Neuronal stem cell (in vitro differentiated cells): Measurements from ENCODE around the gene SMAD6.

Source experiments
- DNase-seq: peaks from one replicate; pipeline ENCODE4 v3.0.0-alpha.2; 2013; ENCODE audit warnings: low spot score
- H2AFZ ChIP-seq: one replicate; pipeline ENCODE4 v1.6.1; 2013; ENCODE audit warnings: mild to moderate bottlenecking, low read length, inconsistent platforms
- H2AK5ac ChIP-seq: 2 replicates; pipeline ENCODE4 v1.6.1; 2013; ENCODE audit warnings: low read depth, mild to moderate bottlenecking, inconsistent platforms, low read length, moderate library complexity, mixed read lengths
- H2BK120ac ChIP-seq: 2 replicates; pipeline ENCODE4 v1.6.1; 2013; ENCODE audit warnings: low read depth, mild to moderate bottlenecking, inconsistent platforms, low read length, moderate library complexity, mixed read lengths
- H2BK12ac ChIP-seq: one replicate; pipeline ENCODE4 v1.6.1; 2013; ENCODE audit warnings: low read length, inconsistent platforms
- H2BK15ac ChIP-seq: 2 replicates; pipeline ENCODE4 v1.6.1; 2013; ENCODE audit warnings: mild to moderate bottlenecking, low read length, inconsistent platforms, mixed read lengths
- H2BK5ac ChIP-seq: one replicate; pipeline ENCODE4 v1.6.1; 2013; ENCODE audit warnings: inconsistent platforms, mild to moderate bottlenecking, low read length, moderate library complexity
- H3K14ac ChIP-seq: one replicate; pipeline ENCODE4 v1.6.1; 2013; ENCODE audit warnings: low read length, inconsistent platforms
- H3K18ac ChIP-seq: 2 replicates; pipeline ENCODE4 v1.6.1; 2013; ENCODE audit warnings: low read length, inconsistent platforms
- H3K23ac ChIP-seq: 2 replicates; pipeline ENCODE4 v1.6.1; 2013; ENCODE audit warnings: low read depth, mild to moderate bottlenecking, mixed read lengths, low read length, inconsistent platforms; ENCODE audit not compliant: poor library complexity
- H3K27ac ChIP-seq: replicated peaks from 3 replicates; pipeline ENCODE4 v1.5.1; 2013; ENCODE audit warnings: low read length, inconsistent platforms
- H3K27me3 ChIP-seq, 3 experiments: 2 replicates each; pipeline ENCODE4 v1.6.1; 2013; ENCODE audit warnings: low read length in 3 of 3, mild to moderate bottlenecking in 2 of 3, inconsistent platforms in 1 of 3, low read depth in 1 of 3, mixed read lengths in 1 of 3, moderate library complexity in 1 of 3; ENCODE audit not compliant: control insufficient read depth in 3 of 3, insufficient read depth in 3 of 3
- H3K36me3 ChIP-seq, 2 donors: replicated peaks in 1 of 2; 2 replicates each; pipeline ENCODE4 v1.6.1; 2013; ENCODE audit warnings: low read length in 2 of 2; ENCODE audit not compliant: control insufficient read depth in 2 of 2, insufficient read depth in 2 of 2
- H3K4ac ChIP-seq: 2 replicates; pipeline ENCODE4 v1.6.1; 2013; ENCODE audit warnings: inconsistent platforms, mild to moderate bottlenecking, low read length, moderate library complexity
- H3K4me1 ChIP-seq, 2 donors: 1 replicate in 1 of 2; 2 replicates in 1 of 2; pipeline ENCODE4 v1.6.1; 2013; ENCODE audit warnings: low read length in 2 of 2, low read depth in 1 of 2; ENCODE audit not compliant: control insufficient read depth in 2 of 2, insufficient read depth in 1 of 2
- H3K4me2 ChIP-seq: one replicate; pipeline ENCODE4 v1.6.1; 2013; ENCODE audit warnings: mild to moderate bottlenecking, low read length, inconsistent platforms; ENCODE audit not compliant: insufficient read depth, poor library complexity, severe bottlenecking
- H3K4me3 ChIP-seq, 2 donors: 2 replicates each; pipeline ENCODE4 v1.5.1; 2013; ENCODE audit warnings: low read length in 2 of 2, mild to moderate bottlenecking in 2 of 2, inconsistent platforms in 1 of 2, moderate library complexity in 1 of 2
- H3K79me1 ChIP-seq: one replicate; pipeline ENCODE4 v1.6.1; 2013; ENCODE audit warnings: low read depth, mild to moderate bottlenecking, inconsistent platforms, low read length, moderate library complexity
- H3K9ac ChIP-seq: one replicate; pipeline ENCODE4 v1.6.1; 2013; ENCODE audit warnings: mild to moderate bottlenecking, low read depth, low read length, inconsistent platforms; ENCODE audit not compliant: poor library complexity
- H3K9me3 ChIP-seq, 2 donors: replicated peaks in 1 of 2; 2 replicates each; pipeline versions ENCODE3 to v1.6.1; 2013; ENCODE audit warnings: low read length in 2 of 2, mild to moderate bottlenecking in 2 of 2, inconsistent platforms in 1 of 2, low read depth in 1 of 2, mixed read lengths in 1 of 2, moderate library complexity in 1 of 2; ENCODE audit not compliant: control insufficient read depth in 2 of 2, insufficient read depth in 1 of 2
- H4K8ac ChIP-seq: one replicate; pipeline ENCODE4 v1.6.1; 2013; ENCODE audit warnings: low read depth, mild to moderate bottlenecking, inconsistent platforms, low read length, moderate library complexity
- H4K91ac ChIP-seq: one replicate; pipeline ENCODE4 v1.6.1; 2013; ENCODE audit warnings: low read length, low read depth, mild to moderate bottlenecking, inconsistent platforms; ENCODE audit not compliant: poor library complexity
- WGBS, 2 donors: extraction: QIAGEN DNeasy Blood & Tissue Kit; methylation state at CpG; one replicate each; pipeline ENCODE4 v1.1.7; 2013; ENCODE audit warnings: missing lambda C conversion rate in 2 of 2, mixed read lengths in 1 of 2; ENCODE audit not compliant: insufficient read length in 2 of 2, insufficient replicate concordance in 1 of 2; ENCODE audit errors: extremely low coverage in 2 of 2; 5-methylcytosine and 5-hydroxymethylcytosine counted together

SMAD6 gene

DNA sequence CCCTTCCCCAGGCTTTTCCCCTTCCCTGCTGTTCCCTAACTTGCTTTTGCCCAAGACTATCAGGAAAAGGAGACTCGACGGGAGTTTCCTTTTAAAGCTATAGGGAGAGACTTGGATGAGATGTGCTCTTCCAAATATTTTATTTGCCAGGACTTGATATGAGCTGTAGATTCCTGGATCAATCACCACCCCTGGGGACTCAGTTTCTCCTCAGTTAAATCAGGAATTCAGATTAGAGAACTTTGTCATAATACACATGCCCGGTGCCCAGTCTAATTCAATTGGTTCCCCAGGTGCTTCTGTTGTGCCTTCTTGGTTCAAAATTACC lies 46.6 kb downstream of the SMAD6 start:
- H3K9me3 ChIP-seq, result no peaks in the 10 kb centered on the region
- H4K8ac ChIP-seq, result no peak overlapping the region
- no peak overlapping the region for H2BK15ac ChIP-seq
- H3K27me3 ChIP-seq, result no peaks in the 10 kb centered on the region
- no peak overlapping the region for H2BK12ac ChIP-seq
- H2BK5ac ChIP-seq, result no peak overlapping the region
- no peak overlapping the region for H2BK120ac ChIP-seq
- peaks cover 14 to 16% of the 10 kb centered on the region in 2 donors for H3K4me1 ChIP-seq
- no CpG with 5 or more reads among the region's 3 CpGs for WGBS, 2 donors
- H2AK5ac ChIP-seq, result no peak overlapping the region
- no peak overlapping the region for H4K91ac ChIP-seq
- no peaks in the 10 kb centered on the region for H3K36me3 ChIP-seq
- no peaks in the 10 kb centered on the region for H3K79me1 ChIP-seq
- H3K4me2 ChIP-seq, result no peak overlapping the region
- H3K18ac ChIP-seq, result no peak overlapping the region
- H3K9ac ChIP-seq, result no peak overlapping the region
- DNase-seq, result no peak
- no peak overlapping the region for H3K4ac ChIP-seq
- H2AFZ ChIP-seq, result no peak overlapping the region
- H3K4me3 ChIP-seq, result no peak overlapping the region
- H3K23ac ChIP-seq, result no peak overlapping the region
- no peak overlapping the region for H3K27ac ChIP-seq
- H3K14ac ChIP-seq, result no peak overlapping the region

DNA sequence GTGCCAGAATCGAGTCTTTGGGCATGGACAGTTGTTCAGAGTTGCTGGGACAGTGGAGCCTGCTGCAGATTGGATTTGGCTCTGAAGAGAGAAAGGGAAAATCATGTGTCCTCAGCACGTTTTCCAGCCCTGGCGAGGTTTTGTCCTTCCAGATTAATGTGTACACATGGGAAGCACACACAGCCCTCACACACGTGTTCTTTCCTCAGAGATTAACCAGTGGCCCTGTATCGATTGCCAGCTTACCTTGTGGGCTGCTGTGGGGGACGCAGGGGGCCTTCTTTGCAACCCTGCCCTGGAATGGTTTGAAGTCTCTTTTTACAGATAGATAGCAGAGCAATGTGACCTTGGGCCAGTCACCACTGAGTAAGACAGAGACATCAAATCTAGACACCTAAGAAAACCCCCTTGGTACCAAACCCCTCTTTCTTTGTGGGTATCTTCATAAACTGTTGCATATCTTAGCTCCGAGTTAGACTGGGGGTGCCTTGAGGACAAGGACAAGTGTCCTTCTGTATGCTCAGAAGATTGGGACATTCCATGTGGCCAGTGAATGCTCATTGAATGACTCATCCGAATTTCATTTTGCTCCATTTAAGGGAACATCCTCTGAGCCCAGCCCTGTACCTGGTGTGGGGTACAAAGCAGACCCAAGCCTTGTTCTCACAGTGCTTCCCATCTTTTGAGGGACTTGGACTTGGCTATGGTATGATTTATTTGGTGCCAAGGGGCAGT lies 48.0 kb downstream of the SMAD6 start:
- H3K79me1 ChIP-seq, result no peaks in the 10 kb centered on the region
- no peak for DNase-seq

DNA sequence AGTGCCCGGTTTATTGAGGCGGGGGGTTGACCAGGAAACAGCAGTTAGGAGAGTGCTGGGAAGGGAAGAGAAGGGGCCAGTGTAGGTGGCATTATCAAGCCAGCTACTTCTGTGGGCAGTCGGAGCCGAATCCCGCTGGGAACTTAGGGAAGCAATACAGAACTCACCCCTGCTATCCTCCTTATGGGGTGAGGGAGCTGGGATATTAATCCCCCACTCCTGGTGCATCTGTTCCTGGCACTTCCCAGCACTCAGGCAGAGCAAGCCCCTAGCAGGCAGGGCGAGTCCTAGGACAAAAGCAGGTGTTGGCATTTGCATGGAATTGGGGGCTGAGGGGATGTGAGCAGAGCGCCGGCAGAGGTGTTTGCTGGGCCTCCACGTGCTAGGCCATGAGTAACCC lies 48.6 kb downstream of the SMAD6 start:
- Histone ChIP-seq H3K4me3 (no peak overlapping the region), H3K9me3 (peaks cover 8 to 14% of the 10 kb centered on the region in 2 donors), H2BK15ac (no peak overlapping the region), H3K18ac (no peak overlapping the region), H2BK12ac (no peak overlapping the region), H3K27ac (no peak overlapping the region), H3K9ac (no peak overlapping the region), H3K4me2 (no peak overlapping the region), H2AK5ac (no peak overlapping the region), H4K91ac (no peak overlapping the region), H2AFZ (no peak overlapping the region), H3K36me3 (no peaks in the 10 kb centered on the region), H3K4me1 (peaks cover 13 to 15% of the 10 kb centered on the region in 2 donors), H3K23ac (no peak overlapping the region), H4K8ac (no peak overlapping the region), H3K4ac (no peak overlapping the region), H2BK5ac (no peak overlapping the region), H2BK120ac (no peak overlapping the region), H3K27me3 (no peaks in the 10 kb centered on the region), H3K14ac (no peak overlapping the region), H3K79me1 (no peaks in the 10 kb centered on the region)
- WGBS, 2 donors, result no CpG with 5 or more reads among the region's 9 CpGs
- DNase-seq, result no peak

More for the DNA sequence above, 48.0 kb downstream of the SMAD6 start:
- no peak overlapping the region for H4K8ac ChIP-seq
- H2AK5ac ChIP-seq, result no peak overlapping the region
- no peak overlapping the region for H3K4me2 ChIP-seq
- no peak overlapping the region for H3K14ac ChIP-seq
- no peak overlapping the region for H3K23ac ChIP-seq
- WGBS, 2 donors, result no CpG with 5 or more reads among the region's 8 CpGs
- no peak overlapping the region for H3K4ac ChIP-seq
- peaks cover 3 to 8% of the 10 kb centered on the region in 2 donors for H3K9me3 ChIP-seq
- peak overlapping the region; percentile 45 for H2BK120ac ChIP-seq
- H3K27me3 ChIP-seq, result no peaks in the 10 kb centered on the region
- H2BK5ac ChIP-seq, result no peak overlapping the region
- no peak overlapping the region for H3K4me3 ChIP-seq
- H4K91ac ChIP-seq, result no peak overlapping the region
- no peaks in the 10 kb centered on the region for H3K36me3 ChIP-seq
- peaks cover 14 to 16% of the 10 kb centered on the region in 2 donors for H3K4me1 ChIP-seq
- peak overlapping the region; percentile 34 for H3K9ac ChIP-seq
- H3K18ac ChIP-seq, result peak overlapping the region; percentile 31
- no peak overlapping the region for H2BK12ac ChIP-seq
- no peak overlapping the region for H2AFZ ChIP-seq
- H2BK15ac ChIP-seq, result no peak overlapping the region
- H3K27ac ChIP-seq, result no peak overlapping the region

DNA sequence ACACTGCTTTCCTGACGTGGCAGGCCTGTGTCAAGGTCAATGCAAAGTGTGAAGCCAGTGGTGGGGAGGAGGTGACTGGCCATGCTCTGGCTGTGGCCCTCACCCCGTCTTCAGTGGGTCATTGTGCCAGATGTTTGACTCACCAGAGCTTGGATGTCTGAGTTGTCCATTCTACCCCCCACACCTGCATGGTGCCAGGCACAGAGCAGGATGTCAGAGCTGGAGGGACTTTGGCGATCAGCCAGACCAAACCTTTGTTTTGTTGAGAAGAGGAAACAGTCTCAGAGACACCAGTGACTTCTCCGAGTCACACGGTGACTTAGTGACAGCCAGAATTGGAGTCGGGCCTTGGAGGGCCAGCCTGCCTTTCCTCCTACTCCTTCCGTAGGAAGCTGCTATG lies 49.5 kb downstream of the SMAD6 start:
- no peaks in the 10 kb centered on the region for H3K36me3 ChIP-seq
- H3K9ac ChIP-seq, result no peak overlapping the region
- H2BK5ac ChIP-seq, result no peak overlapping the region
- DNase-seq, result no peak
- WGBS, 2 donors, result no CpG with 5 or more reads among the region's 7 CpGs
- H3K4me2 ChIP-seq, result no peak overlapping the region
- H3K9me3 ChIP-seq, result peaks cover 10 to 16% of the 10 kb centered on the region in 2 donors
- H4K8ac ChIP-seq, result no peak overlapping the region
- no peaks in the 10 kb centered on the region for H3K27me3 ChIP-seq
- peaks cover 6 to 7% of the 10 kb centered on the region in 2 donors for H3K4me1 ChIP-seq
- H3K79me1 ChIP-seq, result no peaks in the 10 kb centered on the region
- no peak overlapping the region for H3K14ac ChIP-seq
- no peak overlapping the region for H2BK120ac ChIP-seq
- H2AFZ ChIP-seq, result no peak overlapping the region
- no peak overlapping the region for H2AK5ac ChIP-seq
- H4K91ac ChIP-seq, result no peak overlapping the region
- H3K23ac ChIP-seq, result no peak overlapping the region
- no peak overlapping the region for H3K4me3 ChIP-seq
- H3K18ac ChIP-seq, result no peak overlapping the region
- no peak overlapping the region for H2BK15ac ChIP-seq
- H3K27ac ChIP-seq, result no peak overlapping the region
- no peak overlapping the region for H2BK12ac ChIP-seq
- no peak overlapping the region for H3K4ac ChIP-seq
